Measurements from ENCODE around the gene RIPOR2. TPM values are rescaled to one million over a fixed set of nuclear protein-coding genes. Genes with fewer than 3 reads are reported as not detected.

RIPOR2 gene
- total RNA-seq, 6 experiments from 2014 or later = 9.1 to 20.7 (median 10.2) TPM

- peaks cover 22% of the 10 kb centered on the region; the same call in 1 of the 2 replicates for H3K36me3 Mint-ChIP-seq (ENCODE audit: low read depth)
Observed at GRCh38 chr6:24777227-24777626, 158.5 kb downstream of the RIPOR2 start.

GRCh38 chr6:24775520-24776058, 160.2 kb downstream of the RIPOR2 start:
- peak; percentile 56 for DNase-seq
- Mint-ChIP-seq H3K36me3 (ENCODE audit: low read depth) (peaks cover 15% of the 10 kb centered on the region; the same call in 1 of the 2 replicates), H3K4me1 (ENCODE audit: low read depth) (peaks cover 40% of the 10 kb centered on the region), H3K27me3 (ENCODE audit: insufficient read depth) (no peaks in the 10 kb centered on the region; the same call in 1 of the 2 replicates), H3K9me3 (no peaks in the 10 kb centered on the region), H3K4me3 (peak overlapping the region; percentile 99), H3K27ac (peak overlapping the region; percentile 94)
- no peak for TF ChIP-seq CTCF (IDR thresholded peaks at IDR 0.05)

More at GRCh38 chr6:24777227-24777626, 158.5 kb downstream of the RIPOR2 start:
- Mint-ChIP-seq H3K9me3 (no peaks in the 10 kb centered on the region), H3K27me3 (ENCODE audit: insufficient read depth) (no peaks in the 10 kb centered on the region; the same call in 1 of the 2 replicates), H3K4me1 (ENCODE audit: low read depth) (peaks cover 47% of the 10 kb centered on the region), H3K27ac (no peak overlapping the region; the same call in 1 of the 2 replicates), H3K4me3 (peak overlapping the region; percentile 99)
- no peak for DNase-seq
- no peak for TF ChIP-seq CTCF (IDR thresholded peaks at IDR 0.05)

GRCh38 chr6:24774696-24775519, 160.9 kb downstream of the RIPOR2 start, which contains the start of gene GMNN:
Gene GMNN, plus strand, starts transcription at chr6:24774937. Its CDS starts 2,310 bp downstream, at chr6:24777247.
- TF ChIP-seq CTCF (IDR thresholded peaks at IDR 0.05) = no peak
- Mint-ChIP-seq H3K4me3 (peak within 1 kb of the TSS; percentile 99), H3K27me3 (ENCODE audit: insufficient read depth) (no peaks in the 10 kb centered on the region; the same call in 1 of the 2 replicates), H3K27ac (peak within 1 kb of the TSS; percentile 94), H3K36me3 (ENCODE audit: low read depth) (peaks cover 12% of the 10 kb centered on the region; the same call in 1 of the 2 replicates), H3K4me1 (ENCODE audit: low read depth) (peaks cover 33% of the 10 kb centered on the region), H3K9me3 (no peaks in the 10 kb centered on the region)
- DNase-seq = peak; percentile 86

- DNase-seq = no peak
- no peaks in the 10 kb centered on the region for H3K9me3 Mint-ChIP-seq
Observed at GRCh38 chr6:24768361-24768760, 167.4 kb downstream of the RIPOR2 start.

More at GRCh38 chr6:24768361-24768760, 167.4 kb downstream of the RIPOR2 start:
- Mint-ChIP-seq H3K36me3 (ENCODE audit: low read depth) (no peaks in the 10 kb centered on the region), H3K27ac (no peak overlapping the region), H3K4me1 (ENCODE audit: low read depth) (peaks cover 5% of the 10 kb centered on the region), H3K4me3 (no peak overlapping the region), H3K27me3 (ENCODE audit: insufficient read depth) (no peaks in the 10 kb centered on the region; the same call in 1 of the 2 replicates)
- no peak for TF ChIP-seq CTCF (IDR thresholded peaks at IDR 0.05)
